Bronchial epithelial cell (primary cell): ENCODE measurements around the gene LRRC17. TPM values are rescaled to one million over a fixed set of nuclear protein-coding genes. Genes with fewer than 3 reads are reported as not detected.
"Not testable (repeated sequence)": the region's sequence is repeated elsewhere in the genome, so short reads cannot be mapped to it uniquely, and the experiment has no call there.

Experiments
- DNase-seq: peaks from one replicate; pipeline ENCODE4 v3.0.0-alpha.2; 2010; ENCODE audit warnings: low read depth
- FAIRE-seq: peaks from 2 replicates; lab custom pipeline; 2011; peaks lifted over from hg19 to GRCh38; lab: Jason Lieb, UNC
- H3K27me3 ChIP-seq: 2 replicates; pipeline ENCODE4 v1.5.1; 2011; ENCODE audit warnings: low read length; ENCODE audit not compliant: control insufficient read depth, insufficient read depth
- H3K36me3 ChIP-seq: 2 replicates; pipeline ENCODE4 v1.5.1; 2011; ENCODE audit warnings: low read length; ENCODE audit not compliant: control insufficient read depth, insufficient read depth
- H3K4me3 ChIP-seq: 2 replicates; pipeline ENCODE4 v1.5.1; 2011; ENCODE audit warnings: mild to moderate bottlenecking, low read depth, low read length, control low read depth
- total RNA-seq: library from RNA; depleted of rRNA; stranded (reverse); fragments of >200 nt; gene quantifications from 2 replicates; pipeline ENCODE4 v1.2.1, GENCODE V29; 2014
- TF ChIP-seq, protein P1 (sequence below): IDR thresholded peaks from 2 replicates; pipeline ENCODE4 v1.5.1; 2011; ENCODE audit warnings: mild to moderate bottlenecking, moderate library complexity, low read length, control low read depth, inconsistent platforms; ENCODE audit not compliant: insufficient read depth, severe bottlenecking

The LRRC17 gene
- total RNA-seq, 1 donor from 2014 or later = 0.26 TPM

DNA sequence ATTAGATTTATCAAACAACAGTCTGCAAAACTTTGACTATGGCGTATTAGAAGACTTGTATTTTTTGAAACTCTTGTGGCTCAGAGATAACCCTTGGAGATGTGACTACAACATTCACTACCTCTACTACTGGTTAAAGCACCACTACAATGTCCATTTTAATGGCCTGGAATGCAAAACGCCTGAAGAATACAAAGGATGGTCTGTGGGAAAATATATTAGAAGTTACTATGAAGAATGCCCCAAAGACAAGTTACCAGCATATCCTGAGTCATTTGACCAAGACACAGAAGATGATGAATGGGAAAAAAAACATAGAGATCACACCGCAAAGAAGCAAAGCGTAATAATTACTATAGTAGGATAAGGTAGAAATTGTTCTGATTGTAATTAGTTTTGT, 31.4 kb downstream of the LRRC17 start:
- TF ChIP-seq, protein P1, sequence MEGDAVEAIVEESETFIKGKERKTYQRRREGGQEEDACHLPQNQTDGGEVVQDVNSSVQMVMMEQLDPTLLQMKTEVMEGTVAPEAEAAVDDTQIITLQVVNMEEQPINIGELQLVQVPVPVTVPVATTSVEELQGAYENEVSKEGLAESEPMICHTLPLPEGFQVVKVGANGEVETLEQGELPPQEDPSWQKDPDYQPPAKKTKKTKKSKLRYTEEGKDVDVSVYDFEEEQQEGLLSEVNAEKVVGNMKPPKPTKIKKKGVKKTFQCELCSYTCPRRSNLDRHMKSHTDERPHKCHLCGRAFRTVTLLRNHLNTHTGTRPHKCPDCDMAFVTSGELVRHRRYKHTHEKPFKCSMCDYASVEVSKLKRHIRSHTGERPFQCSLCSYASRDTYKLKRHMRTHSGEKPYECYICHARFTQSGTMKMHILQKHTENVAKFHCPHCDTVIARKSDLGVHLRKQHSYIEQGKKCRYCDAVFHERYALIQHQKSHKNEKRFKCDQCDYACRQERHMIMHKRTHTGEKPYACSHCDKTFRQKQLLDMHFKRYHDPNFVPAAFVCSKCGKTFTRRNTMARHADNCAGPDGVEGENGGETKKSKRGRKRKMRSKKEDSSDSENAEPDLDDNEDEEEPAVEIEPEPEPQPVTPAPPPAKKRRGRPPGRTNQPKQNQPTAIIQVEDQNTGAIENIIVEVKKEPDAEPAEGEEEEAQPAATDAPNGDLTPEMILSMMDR = no peak
- DNase-seq (no peak), FAIRE-seq (no peak)
- no peak overlapping the region for H3K4me3 ChIP-seq
- H3K27me3 ChIP-seq = no peaks in the 10 kb centered on the region
- no peaks in the 10 kb centered on the region for H3K36me3 ChIP-seq

DNA sequence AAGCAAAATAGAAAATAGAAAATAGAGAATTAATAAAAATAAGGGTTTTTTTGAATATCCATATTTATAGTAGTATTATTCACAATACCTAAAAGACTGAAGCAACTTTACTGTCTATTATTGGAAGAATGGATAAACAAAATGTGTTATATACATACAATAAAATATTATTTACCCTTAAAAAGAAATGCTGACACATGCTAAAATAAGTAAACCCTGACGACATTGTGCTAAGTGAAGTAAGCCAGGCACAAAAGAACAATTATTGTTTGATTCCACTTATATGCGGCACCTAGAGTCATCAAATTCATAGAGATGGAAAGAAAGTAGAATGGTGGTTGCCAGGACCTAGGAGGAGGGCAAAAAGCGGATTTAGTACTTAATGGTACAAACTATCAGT, 39.0 kb downstream of the LRRC17 start:
- DNase-seq = no peak
- Histone ChIP-seq H3K36me3 (no peaks in the 10 kb centered on the region), H3K4me3 (no peak overlapping the region), H3K27me3 (no peaks in the 10 kb centered on the region)
- FAIRE-seq = no peak
- TF ChIP-seq, protein P1 = no peak

DNA sequence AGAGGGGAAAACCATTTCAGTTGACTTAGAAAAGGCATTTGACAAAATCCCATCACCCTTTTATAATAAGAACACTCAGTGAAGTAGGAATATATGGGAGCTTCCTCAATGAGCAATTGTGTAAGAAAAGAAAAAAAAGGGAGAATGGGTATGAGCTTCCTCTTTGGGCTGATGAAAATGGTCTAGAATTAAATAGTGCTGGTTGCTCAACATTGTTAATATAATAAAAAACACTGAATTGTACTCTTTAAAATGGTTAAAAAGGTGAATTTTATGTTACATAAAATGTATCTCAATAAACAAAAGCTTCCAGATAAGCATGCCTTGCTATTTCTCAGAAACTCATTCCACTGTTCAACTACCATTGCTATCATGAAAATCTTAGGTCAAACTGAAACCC, 40.6 kb downstream of the LRRC17 start:
- no peaks in the 10 kb centered on the region for H3K36me3 ChIP-seq
- H3K27me3 ChIP-seq = no peaks in the 10 kb centered on the region
- TF ChIP-seq, protein P1 = no peak
- DNase-seq = no peak
- H3K4me3 ChIP-seq = no peak overlapping the region
- no peak for FAIRE-seq

DNA sequence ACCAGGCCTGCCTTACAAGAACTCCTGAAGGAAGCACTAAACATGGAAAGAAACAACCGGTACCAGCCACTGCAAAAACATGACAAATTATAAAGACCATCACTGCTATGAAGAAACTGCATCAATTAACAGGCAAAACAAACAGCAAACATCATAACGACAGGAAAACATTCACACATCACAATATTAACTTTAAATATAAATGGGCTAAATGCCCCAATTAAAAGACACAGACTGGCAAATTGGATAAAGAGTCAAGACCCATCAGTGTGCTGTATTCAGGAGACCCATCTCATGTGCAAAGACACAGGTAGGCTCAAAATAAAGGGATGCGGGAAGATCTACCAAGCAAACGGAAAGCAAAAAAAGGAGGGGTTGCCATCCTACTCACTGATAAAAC, 41.6 kb downstream of the LRRC17 start:
- not testable (repeated sequence) for DNase-seq, H3K4me3 ChIP-seq, H3K36me3 ChIP-seq, H3K27me3 ChIP-seq, FAIRE-seq

DNA sequence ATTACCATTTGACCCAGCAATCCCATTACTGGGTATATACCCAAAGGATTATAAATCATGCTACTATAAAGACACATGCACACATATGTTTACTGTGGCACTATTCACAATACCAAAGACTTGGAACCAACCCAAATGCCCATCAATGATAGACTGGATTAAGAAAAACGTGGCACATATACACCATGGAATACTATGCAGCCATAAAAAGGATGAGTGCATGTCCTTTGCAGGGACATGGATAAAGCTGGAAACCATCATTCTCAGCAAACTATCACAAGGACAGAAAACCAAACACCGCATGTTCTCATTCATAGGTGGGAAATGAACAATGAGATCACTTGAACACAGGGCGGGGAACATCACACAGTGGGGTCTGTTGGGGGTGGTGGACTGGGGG, 45.2 kb downstream of the LRRC17 start:
- not testable (repeated sequence) for H3K4me3 ChIP-seq, H3K36me3 ChIP-seq, H3K27me3 ChIP-seq, DNase-seq, FAIRE-seq

DNA sequence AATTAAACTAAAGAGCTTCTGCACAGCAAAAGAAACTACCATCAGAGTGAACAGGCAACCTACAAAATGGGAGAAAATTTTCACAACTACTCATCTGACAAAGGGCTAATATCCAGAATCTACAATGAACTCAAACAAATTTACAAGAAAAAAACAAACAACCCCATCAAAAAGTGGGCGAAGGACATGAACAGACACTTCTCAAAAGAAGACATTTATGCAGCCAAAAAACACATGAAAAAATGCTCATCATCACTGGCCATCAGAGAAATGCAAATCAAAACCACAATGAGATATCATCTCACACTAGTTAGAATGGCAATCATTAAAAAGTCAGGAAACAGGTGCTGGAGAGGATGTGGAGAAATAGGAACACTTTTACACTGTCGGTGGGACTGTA, 49.2 kb downstream of the LRRC17 start:
- H3K27me3 ChIP-seq, H3K4me3 ChIP-seq, DNase-seq, H3K36me3 ChIP-seq, FAIRE-seq: not testable (repeated sequence)

DNA sequence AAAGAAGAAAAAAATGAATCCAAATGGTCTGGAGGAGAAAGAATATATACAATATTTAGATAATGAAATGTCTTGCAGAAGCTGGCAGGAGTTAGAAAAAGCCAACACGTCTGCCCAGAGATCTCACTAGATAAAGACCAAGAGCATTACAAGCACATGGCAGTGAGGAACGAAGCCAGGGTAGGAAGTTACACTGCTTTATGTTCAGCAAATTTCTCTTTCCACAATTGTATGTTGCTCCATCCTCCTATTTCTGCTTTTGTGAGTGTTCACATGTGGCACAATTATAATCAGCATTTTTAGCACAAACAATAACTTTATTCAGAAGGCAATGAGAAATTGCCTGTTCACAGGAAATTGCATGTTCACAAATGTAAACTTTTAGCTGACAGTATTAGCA, 53.7 kb downstream of the LRRC17 start:
- FAIRE-seq (no peak), DNase-seq (no peak)
- H3K4me3 ChIP-seq = no peak overlapping the region
- no peaks in the 10 kb centered on the region for H3K27me3 ChIP-seq
- TF ChIP-seq, protein P1 = no peak
- H3K36me3 ChIP-seq = no peaks in the 10 kb centered on the region
